BE2C (cell line): ENCODE measurements around the gene SLC19A2.
"Not testable (repeated sequence)": the region's sequence is repeated elsewhere in the genome, so short reads cannot be mapped to it uniquely, and the experiment has no call there.

Experiments
- DNase-seq: peaks from one replicate; pipeline ENCODE4 v3.0.0-alpha.2; 2020
- H3K27me3 ChIP-seq: fragments of 250-450 bp; sonication (Bioruptor Pico); 2 replicates; pipeline ENCODE4 v1.5.1; 2020; ENCODE audit warnings: mild to moderate bottlenecking
- H3K36me3 ChIP-seq: fragments of 250-450 bp; sonication (Bioruptor Pico); 2 replicates; pipeline ENCODE4 v1.5.1; 2020; ENCODE audit warnings: mild to moderate bottlenecking
- H3K4me1 ChIP-seq: fragments of 250-450 bp; sonication (Bioruptor Pico); 2 replicates; pipeline ENCODE4 v1.5.1; 2020
- H3K4me3 ChIP-seq: 2 replicates; pipeline ENCODE4 v1.5.1; 2011; ENCODE audit warnings: low read depth, low read length
- H3K9me3 ChIP-seq: fragments of 250-450 bp; sonication (Bioruptor Pico); 2 replicates; pipeline ENCODE4 v1.5.1; 2020
- CTCF ChIP-seq: IDR thresholded peaks from 2 replicates; pipeline ENCODE4 v1.5.1; 2012; ENCODE audit warnings: mild to moderate bottlenecking, low read depth, low read length

The SLC19A2 gene

GRCh38 chr1:169509354-169509753, 23.6 kb upstream of the SLC19A2 start:
- Histone ChIP-seq H3K36me3 (no peaks in the 10 kb centered on the region), H3K4me3 (no peak overlapping the region), H3K27me3 (peaks cover 4% of the 10 kb centered on the region), H3K4me1 (no peaks in the 10 kb centered on the region), H3K9me3 (no peaks in the 10 kb centered on the region)
- DNase-seq, result no peak
- TF ChIP-seq CTCF, result peak; percentile 14; the same call in 1 of the 2 replicates

GRCh38 chr1:169508432-169509338, 22.9 kb upstream of the SLC19A2 start:
- no peaks in the 10 kb centered on the region for H3K9me3 ChIP-seq
- H3K4me3 ChIP-seq, result no peak overlapping the region
- TF ChIP-seq CTCF, result no peak
- no peaks in the 10 kb centered on the region for H3K36me3 ChIP-seq
- no peaks in the 10 kb centered on the region for H3K4me1 ChIP-seq
- peaks cover 4% of the 10 kb centered on the region for H3K27me3 ChIP-seq
- DNase-seq, result no peak

- Histone ChIP-seq H3K36me3 (no peaks in the 10 kb centered on the region), H3K9me3 (no peaks in the 10 kb centered on the region), H3K27me3 (peaks cover 4% of the 10 kb centered on the region; the same call in 1 of the 2 replicates), H3K4me3 (no peak overlapping the region), H3K4me1 (no peaks in the 10 kb centered on the region)
- no peak for DNase-seq
- no peak for TF ChIP-seq CTCF
These were observed 21.7 kb upstream of the SLC19A2 start for GRCh38 chr1:169507413-169507812.

- H3K27me3 ChIP-seq, DNase-seq, H3K9me3 ChIP-seq, H3K4me3 ChIP-seq, H3K36me3 ChIP-seq, H3K4me1 ChIP-seq: not testable (repeated sequence)
These were observed 17.9 kb upstream of the SLC19A2 start for GRCh38 chr1:169503601-169504000.

- Histone ChIP-seq H3K4me3 (no peak overlapping the region), H3K36me3 (no peaks in the 10 kb centered on the region), H3K4me1 (no peaks in the 10 kb centered on the region), H3K9me3 (no peaks in the 10 kb centered on the region), H3K27me3 (no peaks in the 10 kb centered on the region)
- no peak for DNase-seq
- no peak for TF ChIP-seq CTCF
These were observed 14.1 kb upstream of the SLC19A2 start for GRCh38 chr1:169499807-169500206.

- DNase-seq, result no peak
- Histone ChIP-seq H3K9me3 (no peaks in the 10 kb centered on the region), H3K36me3 (no peaks in the 10 kb centered on the region), H3K4me3 (no peak overlapping the region), H3K27me3 (no peaks in the 10 kb centered on the region), H3K4me1 (no peaks in the 10 kb centered on the region)
- TF ChIP-seq CTCF, result no peak
These were observed 11.6 kb upstream of the SLC19A2 start for GRCh38 chr1:169497317-169497716.
